ENCODE results near the gene OR9Q1.

DNA sequence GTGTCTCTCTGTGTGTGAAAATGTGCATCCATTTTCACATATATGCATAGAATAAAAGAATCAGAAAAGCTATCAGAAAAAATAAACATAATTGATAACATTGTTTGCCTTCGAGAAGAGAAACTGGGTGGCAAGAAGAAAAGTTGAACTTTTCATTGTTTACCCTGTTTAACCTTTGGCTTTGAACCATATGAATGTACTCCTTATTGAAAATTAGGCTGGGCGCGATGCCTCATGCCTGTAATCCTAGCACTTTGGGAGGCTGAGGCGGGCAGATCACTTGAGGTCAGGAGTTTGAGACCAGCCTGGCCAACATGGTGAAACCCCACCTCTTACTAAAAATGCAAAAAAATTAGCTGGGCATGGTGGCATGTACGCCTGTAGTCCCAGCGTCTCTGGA, 11.9 kb upstream of the OR9Q1 start:
- TF ChIP-seq, protein P1, sequence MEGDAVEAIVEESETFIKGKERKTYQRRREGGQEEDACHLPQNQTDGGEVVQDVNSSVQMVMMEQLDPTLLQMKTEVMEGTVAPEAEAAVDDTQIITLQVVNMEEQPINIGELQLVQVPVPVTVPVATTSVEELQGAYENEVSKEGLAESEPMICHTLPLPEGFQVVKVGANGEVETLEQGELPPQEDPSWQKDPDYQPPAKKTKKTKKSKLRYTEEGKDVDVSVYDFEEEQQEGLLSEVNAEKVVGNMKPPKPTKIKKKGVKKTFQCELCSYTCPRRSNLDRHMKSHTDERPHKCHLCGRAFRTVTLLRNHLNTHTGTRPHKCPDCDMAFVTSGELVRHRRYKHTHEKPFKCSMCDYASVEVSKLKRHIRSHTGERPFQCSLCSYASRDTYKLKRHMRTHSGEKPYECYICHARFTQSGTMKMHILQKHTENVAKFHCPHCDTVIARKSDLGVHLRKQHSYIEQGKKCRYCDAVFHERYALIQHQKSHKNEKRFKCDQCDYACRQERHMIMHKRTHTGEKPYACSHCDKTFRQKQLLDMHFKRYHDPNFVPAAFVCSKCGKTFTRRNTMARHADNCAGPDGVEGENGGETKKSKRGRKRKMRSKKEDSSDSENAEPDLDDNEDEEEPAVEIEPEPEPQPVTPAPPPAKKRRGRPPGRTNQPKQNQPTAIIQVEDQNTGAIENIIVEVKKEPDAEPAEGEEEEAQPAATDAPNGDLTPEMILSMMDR (IDR thresholded peaks at IDR 0.05) = no peak
- no peak for TF ChIP-seq POLR2A (IDR thresholded peaks at IDR 0.05)
